NCI-H748 (cell line): ENCODE results near the gene ZNF423.
A peak's percentile ranks its signal among the peaks of the same experiment; 100 is the strongest.

ENCODE experiments used
- DNase-seq: peaks from one replicate; lab custom pipeline; 2025; ENCODE audit not compliant: unreplicated experiment; lab: John Stamatoyannopoulos, UW

Gene ZNF423

GRCh38 chr16:49502136-49502881 is 353.6 kb downstream of the ZNF423 start:
- DNase-seq = no peak

DNA sequence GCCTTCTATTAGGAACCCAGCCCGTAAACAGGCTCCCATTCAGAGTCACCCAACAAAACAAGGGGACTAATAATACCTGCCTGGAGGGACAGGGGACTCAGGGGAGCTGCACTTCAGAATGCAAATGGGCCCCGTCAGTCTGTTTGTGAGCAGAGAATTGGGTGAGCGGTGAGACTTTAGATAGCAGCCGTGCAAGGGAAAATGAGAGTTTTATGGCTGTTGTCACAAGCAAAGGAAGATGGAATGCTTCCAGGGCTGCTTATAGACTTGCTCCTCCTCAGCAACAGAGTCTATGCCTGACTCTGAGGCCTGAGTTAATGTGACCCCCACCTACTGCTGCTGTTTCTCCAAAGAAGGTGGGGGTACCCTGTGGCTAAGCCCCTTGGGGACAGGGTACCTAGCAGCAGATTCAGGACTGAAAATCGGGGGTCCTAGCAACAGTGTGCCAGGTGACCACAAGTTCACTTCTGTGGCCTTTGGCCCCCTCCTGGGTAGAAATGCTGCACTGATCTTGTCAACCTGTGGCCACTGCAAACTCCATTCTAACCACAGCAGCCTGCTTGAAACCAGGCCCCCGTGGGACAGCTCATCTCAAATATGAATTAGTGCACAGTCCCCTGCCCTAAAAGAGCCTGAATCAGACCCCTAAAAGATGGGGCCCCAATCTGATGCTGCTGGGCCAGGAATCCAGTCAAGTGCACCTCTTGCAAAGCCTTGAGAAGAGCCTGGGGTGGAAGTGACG is 355.9 kb downstream of the ZNF423 start:
- DNase-seq = no peak

DNA sequence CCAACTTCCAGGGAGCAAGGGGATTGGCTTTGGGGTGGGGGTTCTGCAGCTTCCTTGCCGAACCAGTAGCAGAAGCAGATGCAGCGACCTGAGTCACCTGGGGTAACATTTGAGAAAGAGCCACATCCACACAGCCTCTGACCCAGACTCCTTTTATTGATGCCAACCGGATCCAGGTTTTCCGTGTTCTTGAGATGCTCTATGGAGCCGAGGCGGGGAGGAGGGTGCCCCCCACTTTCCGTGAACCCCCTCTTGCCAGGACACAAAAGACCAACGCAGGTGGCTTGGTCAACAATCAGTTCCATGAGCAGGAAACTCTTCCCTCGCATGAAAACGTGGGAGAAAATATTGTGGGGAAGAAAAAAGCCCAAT is 356.5 kb downstream of the ZNF423 start:
- no peak for DNase-seq

GRCh38 chr16:49498666-49499413 is 357.1 kb downstream of the ZNF423 start:
- DNase-seq = no peak

DNA sequence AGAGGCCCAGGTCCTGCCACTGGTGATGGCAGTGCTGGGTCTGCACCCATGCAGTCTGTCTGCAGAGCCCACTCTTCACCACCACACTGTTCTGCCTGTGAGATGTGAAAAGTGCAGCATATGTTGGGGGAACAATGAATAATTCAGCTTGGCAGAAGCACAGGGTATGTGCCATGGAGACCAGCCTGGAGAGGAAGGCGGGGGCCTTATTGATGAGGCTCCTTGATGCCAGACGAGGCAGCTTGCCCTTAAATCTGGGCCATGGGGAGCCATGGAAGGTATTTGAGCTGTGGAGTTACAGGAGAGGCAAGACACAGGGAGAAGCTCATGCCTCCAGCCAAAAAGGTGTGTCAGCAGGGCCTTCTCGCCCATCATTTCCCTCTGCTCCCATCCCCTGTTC is 357.6 kb downstream of the ZNF423 start:
- no peak for DNase-seq

DNA sequence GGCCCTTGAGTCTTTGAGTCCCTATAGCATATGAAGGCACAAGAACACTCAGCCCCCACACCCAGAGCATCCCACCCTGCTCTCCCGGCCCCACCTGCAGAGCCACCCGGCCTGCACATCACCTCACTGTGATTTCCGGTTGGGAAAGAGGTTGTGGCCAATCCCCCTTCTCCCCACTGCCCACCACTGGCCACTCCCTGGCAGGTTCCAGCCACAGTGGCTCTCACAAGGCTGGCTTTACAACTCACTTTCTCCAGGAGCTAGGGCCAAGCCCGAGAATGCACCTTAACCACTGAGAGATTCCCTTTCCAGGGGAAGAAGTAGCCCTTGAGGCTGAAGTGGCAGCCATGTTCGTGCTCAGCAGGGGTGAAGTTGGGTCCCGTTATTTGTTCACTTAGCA is 358.4 kb downstream of the ZNF423 start:
- no peak for DNase-seq

GRCh38 chr16:49496656-49497055 is 359.3 kb downstream of the ZNF423 start:
- no peak for DNase-seq

- no peak for DNase-seq
Observed at GRCh38 chr16:49495596-49496355, 360.1 kb downstream of the ZNF423 start.

DNA sequence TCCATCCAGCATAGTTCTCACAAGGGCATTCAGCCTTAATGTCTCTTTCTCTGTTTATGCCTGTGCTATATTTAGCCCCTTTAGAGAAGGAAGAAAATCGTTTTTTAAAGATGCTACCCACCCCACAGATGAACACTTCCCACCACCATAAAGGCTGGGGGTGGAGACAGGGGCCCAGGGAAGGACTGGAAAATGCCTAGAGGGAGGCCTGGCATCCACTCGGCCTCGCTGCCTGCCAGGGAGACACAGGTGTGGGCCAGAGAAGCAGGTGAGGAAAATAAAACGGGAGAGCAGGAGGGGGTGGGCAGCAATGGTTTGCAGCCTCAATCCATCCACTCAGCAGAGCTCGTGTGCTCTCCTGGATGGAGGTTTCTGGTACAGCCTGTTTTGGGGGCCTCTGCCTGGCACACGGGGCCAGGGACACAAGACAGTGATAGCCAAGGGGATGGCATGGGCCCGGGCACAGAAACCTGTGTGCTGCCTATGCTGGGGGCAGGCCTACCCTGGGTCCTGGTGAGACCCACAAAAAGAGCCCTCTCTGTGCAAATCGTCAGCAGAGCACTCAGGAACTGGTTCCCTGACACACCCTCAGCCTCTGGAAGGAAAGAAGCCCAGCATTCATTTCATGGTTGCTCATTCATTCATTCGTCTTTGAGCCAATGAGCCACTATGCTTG is 360.9 kb downstream of the ZNF423 start:
- no peak for DNase-seq

DNA sequence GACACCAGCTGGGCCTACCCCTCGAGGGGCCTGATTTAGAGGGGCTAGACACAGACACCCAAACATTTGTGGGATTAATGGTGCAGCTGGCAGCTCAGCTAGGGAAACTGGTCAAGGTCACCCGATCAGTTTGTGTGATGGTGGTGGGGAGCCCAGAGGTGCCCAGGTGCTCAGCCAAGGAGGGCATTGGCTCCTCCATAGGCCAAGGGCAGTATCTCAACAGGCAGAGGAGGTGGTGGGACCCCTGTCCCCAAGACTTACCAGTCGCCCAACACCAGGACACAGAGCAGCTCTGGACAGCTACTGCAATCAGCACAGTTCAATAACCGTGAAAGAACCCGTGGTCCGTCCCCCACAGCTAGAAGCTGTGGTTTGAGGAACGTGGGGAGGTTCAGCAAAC is 361.4 kb downstream of the ZNF423 start:
- DNase-seq = no peak

GRCh38 chr16:49493836-49494235 is 362.1 kb downstream of the ZNF423 start:
- no peak for DNase-seq

DNA sequence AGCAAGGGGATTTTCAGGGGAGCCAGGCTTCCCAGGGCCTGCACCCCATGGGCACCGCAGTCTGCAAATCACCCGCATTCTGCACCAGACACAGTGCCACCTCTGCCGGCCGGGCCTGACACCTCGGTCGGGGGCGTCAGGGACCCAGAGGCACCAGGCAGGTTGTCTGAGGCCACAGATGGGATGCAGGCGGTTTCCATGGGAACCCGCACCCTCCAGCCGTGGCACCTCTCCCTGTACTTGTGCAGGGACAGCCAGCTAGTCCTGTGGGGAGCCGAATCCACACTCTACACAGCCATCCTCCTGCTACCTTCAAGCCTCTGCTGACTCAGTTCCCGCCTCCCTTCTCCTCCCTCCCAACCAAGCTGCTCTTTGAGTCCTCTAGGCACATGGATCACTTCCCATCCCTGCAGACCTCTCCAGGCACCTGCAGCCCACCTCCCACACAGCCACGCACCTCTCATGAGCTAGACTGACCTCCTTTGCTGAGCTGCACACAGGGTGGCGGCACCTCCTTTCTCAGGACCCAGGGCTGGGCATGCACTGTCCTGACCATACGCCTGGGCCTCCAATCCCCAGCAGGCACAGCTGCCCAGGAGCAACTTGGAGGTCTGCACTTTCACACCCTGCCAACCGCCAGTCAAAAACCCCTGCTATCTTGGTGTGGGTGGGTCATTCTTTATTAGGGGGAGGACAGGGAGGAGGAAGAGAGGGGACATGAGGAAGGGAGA is 362.9 kb downstream of the ZNF423 start:
- DNase-seq = no peak

DNA sequence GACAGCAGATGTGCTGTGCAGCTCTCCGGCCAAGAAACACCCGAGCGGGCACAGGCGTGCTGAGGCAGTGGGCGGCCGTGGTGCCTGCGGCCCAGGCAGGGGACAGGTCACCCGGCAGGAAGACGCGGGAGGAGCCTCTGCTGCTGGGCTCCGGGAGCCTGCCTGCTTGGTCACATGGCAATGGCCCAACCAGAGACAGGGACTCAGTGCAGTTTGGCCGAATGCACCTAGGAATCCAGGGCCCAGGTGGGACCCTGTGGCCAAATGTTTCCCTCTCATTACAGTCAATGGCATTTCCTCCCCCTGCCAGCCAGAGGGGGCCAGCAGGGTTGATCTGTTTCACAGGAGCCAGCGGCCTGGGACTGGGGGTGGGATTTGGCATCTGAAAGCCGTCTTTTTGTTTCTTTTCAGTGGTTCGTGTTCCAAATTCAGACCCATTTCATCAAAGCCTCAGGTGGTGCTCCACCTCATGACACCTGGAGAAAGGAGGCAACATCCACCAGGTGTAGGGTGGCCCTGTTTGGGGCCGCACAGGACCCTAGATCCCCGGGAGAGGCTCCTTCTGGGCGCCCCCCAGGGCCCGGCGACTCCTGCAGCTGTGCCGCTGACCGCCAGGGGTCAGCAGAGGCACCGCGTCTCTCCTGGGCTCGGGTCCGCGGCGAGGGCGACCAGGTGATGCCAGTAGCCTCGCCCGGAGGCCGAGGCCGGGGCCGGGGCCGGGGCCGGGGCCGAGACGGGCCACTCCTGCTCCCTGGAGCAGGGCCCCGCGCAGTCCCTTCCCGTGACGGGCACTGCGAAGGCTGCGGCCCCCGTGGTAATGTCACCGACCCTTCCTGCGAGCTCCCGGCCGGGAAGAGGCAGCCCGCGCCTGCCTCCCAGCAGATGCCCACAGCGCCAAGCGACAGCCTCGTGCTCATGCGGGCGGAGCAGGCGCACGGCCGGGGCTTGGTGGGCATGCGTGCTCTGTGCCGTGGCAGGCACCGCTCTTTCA is 363.8 kb downstream of the ZNF423 start:
- DNase-seq = peak; percentile 44

DNA sequence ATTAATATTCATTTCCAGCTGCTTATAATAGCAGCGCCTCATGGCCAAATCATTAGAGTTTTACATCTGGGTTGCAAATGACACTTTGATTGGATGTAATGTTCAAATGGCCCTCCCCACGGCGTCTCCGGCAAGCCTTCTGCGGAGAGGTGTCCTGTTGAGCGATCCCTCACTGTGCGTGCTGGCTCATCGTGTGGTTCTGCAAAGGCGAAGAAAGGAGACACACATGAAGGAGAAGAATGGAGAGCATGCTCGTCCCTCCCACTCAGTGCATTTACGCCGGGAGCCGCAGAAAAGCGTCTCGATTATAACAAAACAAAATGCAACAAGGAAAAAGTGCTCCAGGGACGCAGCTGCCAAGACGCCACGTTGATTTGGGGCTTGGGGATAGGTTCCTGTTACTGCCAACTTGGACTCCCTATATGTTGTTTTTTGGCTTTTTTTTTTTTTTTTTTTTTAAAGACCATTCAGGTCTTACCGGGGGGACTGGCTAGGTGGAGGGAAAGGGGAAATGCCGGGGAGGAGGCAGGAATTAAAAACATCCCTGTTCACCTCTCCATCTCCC is 364.7 kb downstream of the ZNF423 start:
- DNase-seq = no peak

- DNase-seq = no peak
Observed at GRCh38 chr16:49490321-49490705, 365.6 kb downstream of the ZNF423 start.

DNA sequence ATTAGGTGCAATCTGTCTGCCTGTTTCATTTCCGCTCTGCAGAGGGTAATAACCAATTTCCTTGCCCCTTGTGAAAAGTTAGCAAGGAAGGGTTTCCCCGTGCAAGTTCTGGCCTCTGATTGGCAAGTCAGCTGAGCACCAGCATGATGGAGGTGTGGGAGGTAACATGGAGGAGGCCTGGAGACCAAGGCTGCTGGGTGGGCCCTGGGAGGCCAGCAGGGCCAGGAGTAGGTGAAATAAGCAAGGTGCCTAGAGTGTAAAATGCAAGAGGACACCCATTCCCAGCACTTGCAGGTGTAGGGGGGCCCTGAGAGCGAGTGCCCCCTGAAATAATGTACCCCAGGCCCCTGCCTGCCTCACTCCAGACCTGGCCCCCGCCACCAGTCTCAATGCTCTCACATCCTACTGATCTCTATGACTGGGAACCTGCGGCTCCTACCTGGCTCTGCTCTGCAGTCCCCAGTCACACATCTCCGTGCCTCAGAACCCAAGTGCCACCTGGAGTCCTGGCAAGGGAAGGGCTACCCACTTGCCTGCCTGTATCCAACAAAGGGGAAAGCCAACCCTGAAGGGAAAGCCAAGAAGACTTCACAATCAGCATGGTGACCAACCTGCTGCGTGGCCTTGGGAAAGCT is 366.1 kb downstream of the ZNF423 start:
- DNase-seq = peak; percentile 54

DNA sequence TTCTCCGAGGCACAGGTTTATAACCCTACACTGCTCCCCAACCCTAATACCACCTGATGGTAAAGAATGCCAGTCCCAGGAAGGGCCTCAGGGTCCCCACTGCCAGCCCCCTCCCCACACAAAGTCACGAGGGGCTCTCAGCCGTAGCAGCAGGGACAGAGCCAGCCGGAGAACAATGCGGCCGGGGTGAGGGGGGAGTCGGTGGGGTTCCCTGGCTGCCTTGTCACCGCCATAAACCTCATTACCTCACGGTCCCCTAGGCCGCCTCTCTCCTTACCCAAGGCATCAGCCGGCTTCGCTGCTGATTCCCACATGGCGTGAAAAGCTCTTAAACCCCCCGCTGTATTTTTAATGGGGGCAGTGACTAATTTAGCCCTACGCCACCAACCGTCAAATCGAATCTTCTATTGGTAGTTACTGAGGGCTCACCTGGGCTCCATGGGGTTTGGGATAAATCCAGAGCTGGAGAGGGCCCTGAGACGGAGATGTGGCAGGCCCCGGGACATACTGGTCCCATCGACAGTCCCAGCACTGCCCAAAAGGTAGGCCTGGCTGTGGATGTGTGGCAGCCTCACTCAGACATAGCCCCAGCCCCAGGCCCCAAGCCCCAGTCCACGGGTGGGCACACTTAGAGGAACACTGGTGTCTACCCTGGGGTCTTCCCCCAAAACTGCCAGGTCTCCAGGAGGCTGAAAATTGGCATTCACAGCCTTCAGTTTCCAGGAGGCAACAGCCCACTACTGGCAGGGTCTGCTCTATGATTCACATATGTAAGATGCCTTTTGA is 367.0 kb downstream of the ZNF423 start:
- DNase-seq = no peak
